ENCODE measurements around the gene SUGCT.

DNA sequence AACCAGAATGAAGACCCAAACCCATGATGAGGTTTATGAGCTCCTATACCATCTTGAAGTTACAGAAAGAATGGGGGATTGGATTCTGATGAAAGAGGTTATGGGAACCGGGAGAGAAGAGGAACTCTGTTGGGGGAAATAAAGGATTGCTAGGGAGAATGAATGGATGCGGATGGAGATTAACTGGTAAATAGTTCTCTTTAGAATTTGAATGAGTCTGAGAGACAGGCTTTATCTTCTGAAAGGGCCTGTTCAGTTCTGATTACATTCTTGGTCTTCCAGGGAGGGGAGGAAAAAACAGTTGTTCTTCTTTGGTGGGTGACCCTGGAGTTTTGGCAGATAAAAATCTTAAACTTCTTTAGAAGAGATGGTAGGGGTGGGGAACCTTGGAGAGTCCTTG, 13.9 kb downstream of the SUGCT start:
- TF ChIP-seq CTCF (IDR thresholded peaks at IDR 0.05), result no peak
- no peak for TF ChIP-seq POLR2AphosphoS5 (IDR thresholded peaks at IDR 0.05)
- no peak for TF ChIP-seq EP300 (IDR thresholded peaks at IDR 0.05)

All from esophagus muscularis mucosa (tissue), 4 donors.